ENCODE measurements around the gene CITED2. TPM values are rescaled to one million over a fixed set of nuclear protein-coding genes. Genes with fewer than 3 reads are reported as not detected.

CITED2 gene
- total RNA-seq, 1 donor from 2014 or later: 42.6 TPM

GRCh38 chr6:139329224-139329623 lies 45.2 kb downstream of the CITED2 start:
- TF ChIP-seq, protein P1, sequence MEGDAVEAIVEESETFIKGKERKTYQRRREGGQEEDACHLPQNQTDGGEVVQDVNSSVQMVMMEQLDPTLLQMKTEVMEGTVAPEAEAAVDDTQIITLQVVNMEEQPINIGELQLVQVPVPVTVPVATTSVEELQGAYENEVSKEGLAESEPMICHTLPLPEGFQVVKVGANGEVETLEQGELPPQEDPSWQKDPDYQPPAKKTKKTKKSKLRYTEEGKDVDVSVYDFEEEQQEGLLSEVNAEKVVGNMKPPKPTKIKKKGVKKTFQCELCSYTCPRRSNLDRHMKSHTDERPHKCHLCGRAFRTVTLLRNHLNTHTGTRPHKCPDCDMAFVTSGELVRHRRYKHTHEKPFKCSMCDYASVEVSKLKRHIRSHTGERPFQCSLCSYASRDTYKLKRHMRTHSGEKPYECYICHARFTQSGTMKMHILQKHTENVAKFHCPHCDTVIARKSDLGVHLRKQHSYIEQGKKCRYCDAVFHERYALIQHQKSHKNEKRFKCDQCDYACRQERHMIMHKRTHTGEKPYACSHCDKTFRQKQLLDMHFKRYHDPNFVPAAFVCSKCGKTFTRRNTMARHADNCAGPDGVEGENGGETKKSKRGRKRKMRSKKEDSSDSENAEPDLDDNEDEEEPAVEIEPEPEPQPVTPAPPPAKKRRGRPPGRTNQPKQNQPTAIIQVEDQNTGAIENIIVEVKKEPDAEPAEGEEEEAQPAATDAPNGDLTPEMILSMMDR (IDR thresholded peaks at IDR 0.05; ENCODE audit: unreplicated experiment): no peak
- Mint-ChIP-seq H3K27me3 (no peaks in the 10 kb centered on the region), H3K27ac (peak overlapping the region; percentile 59), H3K4me3 (ENCODE audit: low read depth) (no peak overlapping the region), H3K36me3 (ENCODE audit: insufficient read depth) (no peaks in the 10 kb centered on the region), H3K4me1 (ENCODE audit: low read depth) (no peaks in the 10 kb centered on the region), H3K9me3 (ENCODE audit: low read depth) (no peaks in the 10 kb centered on the region)
- DNase-seq (ENCODE audit: low spot score, unreplicated experiment): no peak

GRCh38 chr6:139327038-139327437 lies 47.4 kb downstream of the CITED2 start:
- Mint-ChIP-seq H3K4me3 (ENCODE audit: low read depth) (no peak overlapping the region), H3K9me3 (ENCODE audit: low read depth) (no peaks in the 10 kb centered on the region), H3K36me3 (ENCODE audit: insufficient read depth) (no peaks in the 10 kb centered on the region), H3K27ac (no peak overlapping the region), H3K4me1 (ENCODE audit: low read depth) (no peaks in the 10 kb centered on the region), H3K27me3 (no peaks in the 10 kb centered on the region)
- TF ChIP-seq, protein P1 (IDR thresholded peaks at IDR 0.05; ENCODE audit: unreplicated experiment): no peak
- DNase-seq (ENCODE audit: low spot score, unreplicated experiment): no peak

GRCh38 chr6:139325686-139326085 lies 48.8 kb downstream of the CITED2 start:
- H3K27ac Mint-ChIP-seq: no peak overlapping the region
- H3K27me3 Mint-ChIP-seq: no peaks in the 10 kb centered on the region
- no peaks in the 10 kb centered on the region for H3K36me3 Mint-ChIP-seq (ENCODE audit: insufficient read depth)

GRCh38 chr6:139325125-139325524 lies 49.3 kb downstream of the CITED2 start:
- DNase-seq (ENCODE audit: low spot score, unreplicated experiment): no peak
- TF ChIP-seq, protein P1 (IDR thresholded peaks at IDR 0.05; ENCODE audit: unreplicated experiment): no peak
- H3K9me3 Mint-ChIP-seq (ENCODE audit: low read depth): no peaks in the 10 kb centered on the region
- H3K27ac Mint-ChIP-seq: no peak overlapping the region
- H3K27me3 Mint-ChIP-seq: no peaks in the 10 kb centered on the region
- no peaks in the 10 kb centered on the region for H3K4me1 Mint-ChIP-seq (ENCODE audit: low read depth)
- H3K36me3 Mint-ChIP-seq (ENCODE audit: insufficient read depth): no peaks in the 10 kb centered on the region
- no peak overlapping the region for H3K4me3 Mint-ChIP-seq (ENCODE audit: low read depth)

More at GRCh38 chr6:139325686-139326085, 48.8 kb downstream of the CITED2 start:
- Mint-ChIP-seq H3K4me1 (ENCODE audit: low read depth) (no peaks in the 10 kb centered on the region), H3K9me3 (ENCODE audit: low read depth) (no peaks in the 10 kb centered on the region), H3K4me3 (ENCODE audit: low read depth) (no peak overlapping the region)
- TF ChIP-seq, protein P1 (IDR thresholded peaks at IDR 0.05; ENCODE audit: unreplicated experiment): no peak
- DNase-seq (ENCODE audit: low spot score, unreplicated experiment): no peak

- H3K27me3 Mint-ChIP-seq: no peaks in the 10 kb centered on the region
- DNase-seq (ENCODE audit: low spot score, unreplicated experiment): no peak
- H3K4me3 Mint-ChIP-seq (ENCODE audit: low read depth): no peak overlapping the region
- no peak overlapping the region for H3K27ac Mint-ChIP-seq
- no peaks in the 10 kb centered on the region for H3K4me1 Mint-ChIP-seq (ENCODE audit: low read depth)
- no peaks in the 10 kb centered on the region for H3K36me3 Mint-ChIP-seq (ENCODE audit: insufficient read depth)
- no peaks in the 10 kb centered on the region for H3K9me3 Mint-ChIP-seq (ENCODE audit: low read depth)
- TF ChIP-seq, protein P1 (IDR thresholded peaks at IDR 0.05; ENCODE audit: unreplicated experiment): no peak
Measured at GRCh38 chr6:139324301-139324555, 50.2 kb downstream of the CITED2 start.
